Activated T-cell treated with anti-CD3 and anti-CD28 coated beads, Interleukin-2, amount 50 U/mL, for 72 hours (primary cell): ENCODE data around the gene HRH3. TPM values are rescaled to one million over a fixed set of nuclear protein-coding genes. Genes with fewer than 3 reads are reported as not detected.

Experiments
- ATAC-seq, 2 donors: fragments of 150-1000 bp; cut with Tn5 transposase; replicated peaks in 1 of 2; 2 replicates each; pipeline ENCODE4 v1.10.0; 2021; ENCODE audit warnings: moderate library complexity in 2 of 2, mild to moderate bottlenecking in 1 of 2
- DNase-seq, 2 donors: peaks; one replicate each; pipeline ENCODE4 v3.0.0; 2021 to 2022; ENCODE audit warnings: mixed read lengths in 1 of 2
- H3K27ac Mint-ChIP-seq: one replicate; pipeline ENCODE4 v1.8.0; 2022; ENCODE audit warnings: mild to moderate bottlenecking, moderate library complexity, mixed read lengths
- H3K27me3 Mint-ChIP-seq: one replicate; pipeline ENCODE4 v1.8.0; 2022; ENCODE audit warnings: low read depth, mixed read lengths
- H3K36me3 Mint-ChIP-seq, 2 donors: one replicate each; pipeline ENCODE4 v1.8.0; 2022; ENCODE audit warnings: mixed read lengths in 2 of 2, mild to moderate bottlenecking in 1 of 2; ENCODE audit not compliant: insufficient read depth in 2 of 2
- H3K4me1 Mint-ChIP-seq: one replicate; pipeline ENCODE4 v1.8.0; 2022; ENCODE audit warnings: low read depth, mixed read lengths
- H3K4me3 Mint-ChIP-seq, 2 donors: one replicate each; pipeline ENCODE4 v1.8.0; 2022; ENCODE audit warnings: mild to moderate bottlenecking in 2 of 2, mixed read lengths in 2 of 2, moderate library complexity in 2 of 2
- H3K9me3 Mint-ChIP-seq, 2 donors: one replicate each; pipeline ENCODE4 v1.8.0; 2022; ENCODE audit warnings: mixed read lengths in 2 of 2
- total RNA-seq, 2 donors: library from RNA; stranded (reverse); gene quantifications; one replicate each; pipeline ENCODE4 v1.2.3, GENCODE V29; 2022

HRH3 gene
- total RNA-seq, 2 donors from 2014 or later = not detected

DNA sequence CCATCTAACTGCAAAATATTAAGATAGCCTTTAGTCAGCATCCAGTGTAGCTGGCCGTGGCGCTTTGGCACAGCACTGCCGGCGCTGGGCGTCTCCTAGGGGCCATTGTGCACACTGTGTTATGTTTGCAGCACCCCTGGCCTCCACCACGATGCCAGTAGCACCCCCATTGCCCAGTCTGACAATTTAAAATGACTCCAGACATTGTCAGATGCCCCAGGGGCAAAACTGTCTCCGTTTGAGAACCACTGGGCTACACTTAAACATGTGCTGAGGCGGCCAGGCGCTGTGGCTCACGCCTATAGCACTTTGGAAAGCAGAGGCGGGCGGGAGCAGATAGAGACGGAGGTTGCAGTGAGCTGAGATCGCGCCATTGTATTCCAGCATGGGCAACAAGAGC is 43.2 kb downstream of the HRH3 start:
- Mint-ChIP-seq H3K4me1 (peaks cover 6% of the 10 kb centered on the region), H3K4me3 (no peak overlapping the region), H3K27ac (no peak overlapping the region), H3K36me3 (peaks cover 0 to 3% of the 10 kb centered on the region in 2 donors), H3K9me3 (no peaks in the 10 kb centered on the region), H3K27me3 (no peaks in the 10 kb centered on the region)
- no peak for ATAC-seq
- no peak for DNase-seq

DNA sequence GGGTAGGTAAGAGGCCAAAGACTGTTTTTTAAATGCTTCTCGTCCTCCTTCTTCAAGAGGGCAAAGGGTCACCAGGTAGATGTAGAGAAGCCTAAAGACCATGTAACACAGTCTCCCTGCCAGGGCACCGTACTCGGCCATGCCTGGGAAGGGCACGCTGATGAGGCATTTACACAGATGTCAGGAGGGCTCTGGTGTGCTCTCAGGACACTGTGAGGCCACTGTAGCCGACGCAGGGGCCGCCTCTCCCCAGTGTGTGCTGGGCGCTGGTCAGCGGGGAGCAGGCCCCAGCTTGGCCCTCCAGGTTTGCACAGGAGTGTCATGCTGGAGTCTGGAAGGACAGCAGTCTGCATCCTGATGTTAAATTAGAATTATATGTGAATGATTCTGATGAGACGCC is 44.4 kb downstream of the HRH3 start:
- Mint-ChIP-seq H3K27ac (no peak overlapping the region), H3K9me3 (no peaks in the 10 kb centered on the region), H3K4me3 (no peak overlapping the region), H3K27me3 (no peaks in the 10 kb centered on the region), H3K36me3 (peaks cover 0 to 3% of the 10 kb centered on the region in 2 donors), H3K4me1 (no peaks in the 10 kb centered on the region)
- ATAC-seq (no peak), DNase-seq (no peak)

DNA sequence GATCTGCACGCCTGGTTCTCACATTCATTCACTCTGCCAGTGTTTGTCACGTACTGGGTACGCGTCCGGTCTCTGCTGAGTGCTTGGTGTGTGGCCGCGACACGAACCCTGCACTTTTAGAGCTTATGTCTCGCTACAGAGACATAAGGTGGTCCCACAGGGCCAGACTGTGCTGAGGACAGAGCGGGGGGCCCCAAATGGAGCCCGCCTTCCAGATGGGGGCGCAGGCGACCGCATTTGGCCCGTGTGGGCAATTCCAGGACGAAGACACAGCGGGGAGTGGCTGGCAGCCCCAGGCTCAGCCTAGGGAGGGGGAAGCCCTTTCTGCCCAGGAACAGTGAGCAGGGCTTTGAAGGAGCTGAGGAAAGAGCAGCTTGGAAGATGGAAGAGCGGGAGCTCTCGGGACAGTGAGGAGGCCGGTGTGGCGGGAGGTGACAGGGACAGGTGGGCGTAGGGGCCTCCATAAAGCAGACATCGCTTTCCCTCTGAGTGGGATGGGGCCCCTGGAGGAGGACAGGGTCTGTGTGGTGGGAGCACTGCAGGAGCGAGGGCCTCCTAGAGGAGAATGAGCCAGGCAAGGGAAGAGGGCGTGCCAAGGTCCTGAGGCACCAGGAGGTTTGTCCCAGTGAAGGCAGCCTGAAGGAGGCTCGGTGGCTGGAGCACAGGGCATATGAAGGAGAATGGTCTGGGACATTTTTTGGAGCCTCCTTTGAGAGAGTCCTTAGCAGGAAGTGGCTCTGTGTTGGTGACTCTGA is 45.0 kb downstream of the HRH3 start:
- H3K36me3 Mint-ChIP-seq = peaks cover 0 to 3% of the 10 kb centered on the region in 2 donors
- H3K4me3 Mint-ChIP-seq = no peak overlapping the region
- DNase-seq (no peak), ATAC-seq (no peak)
- no peaks in the 10 kb centered on the region for H3K9me3 Mint-ChIP-seq
- H3K4me1 Mint-ChIP-seq = no peaks in the 10 kb centered on the region
- no peaks in the 10 kb centered on the region for H3K27me3 Mint-ChIP-seq
- H3K27ac Mint-ChIP-seq = no peak overlapping the region

DNA sequence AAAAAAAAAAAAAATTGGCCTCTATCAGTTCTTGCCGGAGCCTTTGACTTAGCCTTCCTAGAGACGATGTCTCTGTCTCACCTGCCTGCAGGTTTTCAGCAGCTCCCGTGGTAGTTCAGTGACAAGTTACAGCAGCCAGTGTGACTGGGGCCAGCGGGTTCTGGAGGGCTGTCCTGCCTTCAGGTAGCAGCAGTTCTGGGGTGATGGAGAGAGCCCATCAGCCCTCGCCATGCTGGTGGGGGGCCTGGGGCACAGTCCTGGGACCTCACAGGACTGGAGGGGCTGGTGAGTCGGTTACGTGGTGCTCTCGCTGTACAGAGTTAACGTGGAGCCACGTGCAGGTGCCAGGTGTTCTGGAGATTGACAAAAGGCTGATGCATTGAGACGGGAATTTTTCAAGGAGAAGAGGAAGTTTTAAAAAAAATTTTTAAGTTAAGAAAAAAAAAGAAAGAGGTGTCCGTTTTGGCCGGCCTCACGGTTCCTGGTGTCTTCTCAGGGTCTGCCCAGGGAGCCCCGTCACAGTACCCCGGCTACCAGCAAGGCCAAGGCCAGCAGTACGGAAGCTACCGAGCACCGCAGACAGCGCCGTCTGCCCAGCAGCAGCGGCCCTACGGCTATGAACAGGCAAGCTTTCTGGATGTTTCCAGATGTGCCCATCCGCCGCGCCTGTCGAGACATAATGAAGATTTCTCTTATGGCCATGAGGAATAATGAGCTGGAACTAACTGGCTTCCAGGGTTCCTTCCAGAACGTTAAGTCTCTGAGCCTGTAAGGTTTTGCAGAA is 45.9 kb downstream of the HRH3 start:
- Mint-ChIP-seq H3K27me3 (no peaks in the 10 kb centered on the region), H3K4me1 (no peaks in the 10 kb centered on the region), H3K9me3 (no peaks in the 10 kb centered on the region), H3K27ac (no peak overlapping the region), H3K36me3 (peaks cover 0 to 3% of the 10 kb centered on the region in 2 donors), H3K4me3 (no peak overlapping the region)
- DNase-seq = no peak
- ATAC-seq = no peak

DNA sequence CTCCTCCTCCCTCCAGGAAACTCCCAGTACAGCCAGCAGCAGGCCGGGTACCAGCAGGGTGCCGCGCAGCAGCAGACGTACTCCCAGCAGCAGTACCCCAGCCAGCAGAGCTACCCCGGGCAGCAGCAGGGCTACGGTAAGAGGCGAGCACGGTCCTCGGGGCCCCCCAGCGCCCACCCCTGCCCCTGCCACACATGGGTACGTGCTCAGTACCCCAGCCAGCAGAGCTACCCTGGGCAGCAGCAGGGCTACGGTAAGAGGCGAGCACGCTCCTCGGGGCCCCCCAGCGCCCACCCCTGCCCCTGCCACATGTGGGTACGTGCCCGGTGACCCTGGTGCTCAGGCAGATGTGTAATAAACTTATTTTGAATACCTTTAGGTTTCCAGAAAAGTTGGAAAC is 47.4 kb downstream of the HRH3 start:
- Mint-ChIP-seq H3K4me3 (no peak overlapping the region), H3K4me1 (no peaks in the 10 kb centered on the region), H3K27me3 (no peaks in the 10 kb centered on the region), H3K27ac (no peak overlapping the region), H3K36me3 (peaks cover 0 to 3% of the 10 kb centered on the region in 2 donors), H3K9me3 (no peaks in the 10 kb centered on the region)
- DNase-seq (no peak), ATAC-seq (no peak)

DNA sequence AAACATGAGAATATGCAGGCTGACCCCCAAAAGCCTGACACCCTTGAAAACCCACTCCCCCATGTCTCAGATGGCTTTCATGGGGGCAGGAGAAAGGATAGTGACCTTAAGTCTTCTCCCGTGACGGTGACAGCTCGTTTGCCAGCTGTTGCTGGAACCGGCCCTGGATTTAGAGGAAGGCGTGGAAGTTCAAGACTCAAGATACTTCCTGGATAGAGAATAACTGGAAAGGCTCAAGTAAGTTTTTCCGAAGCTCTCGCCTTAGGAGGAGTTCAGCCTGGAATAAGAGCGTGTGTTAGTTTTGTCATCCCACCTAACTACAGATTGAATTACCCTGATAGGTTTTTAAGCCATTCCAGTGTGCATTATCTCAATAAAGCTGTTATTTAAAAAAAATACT is 48.8 kb downstream of the HRH3 start:
- no peaks in the 10 kb centered on the region for H3K9me3 Mint-ChIP-seq
- H3K27ac Mint-ChIP-seq = no peak overlapping the region
- H3K4me3 Mint-ChIP-seq = no peak overlapping the region
- peaks cover 0 to 3% of the 10 kb centered on the region in 2 donors for H3K36me3 Mint-ChIP-seq
- ATAC-seq = no peak
- no peaks in the 10 kb centered on the region for H3K4me1 Mint-ChIP-seq
- DNase-seq = no peak
- H3K27me3 Mint-ChIP-seq = no peaks in the 10 kb centered on the region

DNA sequence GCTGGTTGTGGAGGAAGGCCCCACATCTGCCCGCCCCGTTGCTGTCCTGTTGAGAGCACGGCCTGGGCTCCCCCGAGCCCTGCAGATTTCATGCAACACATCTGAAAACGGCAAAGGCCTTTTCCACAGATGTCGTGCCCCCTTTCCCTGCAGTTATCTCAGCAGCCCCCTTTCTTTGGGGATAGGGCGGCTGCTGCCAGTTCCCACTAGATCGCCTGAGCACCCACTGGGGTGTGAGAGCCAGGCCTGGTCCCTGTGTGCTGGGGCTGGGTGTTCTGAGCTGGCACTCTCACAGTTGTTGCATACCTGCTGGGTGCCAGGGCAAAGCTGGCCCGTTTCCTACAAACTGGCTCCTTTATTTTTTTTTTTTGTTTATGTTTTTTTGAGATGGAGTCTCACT is 49.5 kb downstream of the HRH3 start:
- H3K4me3 Mint-ChIP-seq = no peak overlapping the region
- DNase-seq = no peak
- no peaks in the 10 kb centered on the region for H3K9me3 Mint-ChIP-seq
- no peaks in the 10 kb centered on the region for H3K27me3 Mint-ChIP-seq
- no peak for ATAC-seq
- H3K36me3 Mint-ChIP-seq = peaks cover 0 to 3% of the 10 kb centered on the region in 2 donors
- H3K27ac Mint-ChIP-seq = no peak overlapping the region
- no peaks in the 10 kb centered on the region for H3K4me1 Mint-ChIP-seq

DNA sequence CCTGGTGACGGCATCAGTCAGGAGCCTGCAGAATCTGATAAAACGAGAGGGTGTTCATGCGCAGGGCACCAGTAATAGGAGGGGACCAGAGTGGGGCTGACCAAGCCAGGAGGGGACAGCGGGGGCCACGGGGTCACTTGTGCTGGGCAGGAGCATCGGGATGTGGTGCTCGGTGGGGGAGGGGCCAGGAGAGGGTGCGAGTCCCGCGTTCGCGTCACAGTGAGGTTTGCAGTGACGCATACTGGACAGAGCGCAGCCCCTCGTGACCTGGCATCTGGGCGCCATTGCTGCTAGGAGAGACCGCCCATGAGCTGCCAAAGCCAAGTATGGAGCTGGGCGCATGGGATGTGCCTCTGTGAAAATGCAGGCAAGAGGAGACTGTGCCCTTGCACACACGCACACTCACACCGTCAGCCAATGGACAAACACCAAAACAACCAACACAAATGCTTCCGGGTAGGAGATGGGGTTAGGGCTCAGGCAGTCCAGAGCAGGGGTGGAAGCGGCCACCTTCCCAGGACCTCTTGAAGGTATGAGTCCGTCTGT is 51.1 kb downstream of the HRH3 start:
- Mint-ChIP-seq H3K36me3 (peaks cover 0 to 3% of the 10 kb centered on the region in 2 donors), H3K4me1 (no peaks in the 10 kb centered on the region), H3K4me3 (no peak overlapping the region), H3K9me3 (no peaks in the 10 kb centered on the region), H3K27me3 (no peaks in the 10 kb centered on the region), H3K27ac (no peak overlapping the region)
- ATAC-seq = no peak
- no peak for DNase-seq

DNA sequence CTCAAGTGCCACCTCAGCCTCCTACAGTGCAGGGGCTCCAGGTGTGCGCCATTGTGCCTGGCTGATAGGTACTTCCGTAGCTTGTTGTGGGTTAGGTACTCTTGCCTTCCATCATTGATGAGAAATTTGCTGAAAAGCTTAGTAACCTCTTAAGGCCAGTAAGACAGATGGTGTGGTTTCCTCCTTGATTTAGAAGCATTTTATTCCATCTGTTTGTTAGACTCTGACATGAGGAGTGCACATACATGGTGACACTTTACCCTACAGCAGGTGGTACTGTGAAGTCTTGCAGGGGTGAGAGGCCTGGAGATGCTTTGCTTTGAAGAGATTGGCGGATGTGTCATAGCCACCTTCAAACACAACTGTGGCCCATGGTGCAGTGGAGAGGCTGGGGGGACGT is 52.0 kb downstream of the HRH3 start:
- Mint-ChIP-seq H3K9me3 (no peaks in the 10 kb centered on the region), H3K27ac (no peak overlapping the region), H3K36me3 (peaks cover 0 to 3% of the 10 kb centered on the region in 2 donors), H3K27me3 (no peaks in the 10 kb centered on the region), H3K4me3 (no peak overlapping the region), H3K4me1 (no peaks in the 10 kb centered on the region)
- ATAC-seq (no peak), DNase-seq (no peak)

DNA sequence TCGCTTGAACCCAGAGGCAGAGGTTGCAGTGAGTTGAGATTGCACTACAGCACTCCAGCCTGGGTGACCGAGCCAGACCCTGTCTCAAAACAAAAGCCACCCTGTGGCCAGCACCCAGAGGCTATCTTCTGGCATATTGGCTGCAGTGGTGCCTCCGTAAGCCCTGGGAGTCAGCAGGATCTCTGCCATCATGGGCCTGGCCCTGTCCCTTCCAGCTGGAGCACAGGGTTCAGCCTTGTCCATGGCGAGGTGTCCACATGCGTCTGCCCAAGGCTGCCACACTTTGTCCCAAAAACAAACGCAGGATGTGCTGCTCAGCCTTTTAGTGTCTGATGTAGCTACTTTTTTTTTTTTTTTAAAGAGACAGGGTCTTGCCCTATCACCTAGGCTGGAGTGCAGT is 52.6 kb downstream of the HRH3 start:
- DNase-seq = no peak
- Mint-ChIP-seq H3K4me1 (no peaks in the 10 kb centered on the region), H3K27me3 (no peaks in the 10 kb centered on the region), H3K27ac (no peak overlapping the region), H3K4me3 (no peak overlapping the region), H3K36me3 (peaks cover 0 to 3% of the 10 kb centered on the region in 2 donors), H3K9me3 (no peaks in the 10 kb centered on the region)
- no peak for ATAC-seq

DNA sequence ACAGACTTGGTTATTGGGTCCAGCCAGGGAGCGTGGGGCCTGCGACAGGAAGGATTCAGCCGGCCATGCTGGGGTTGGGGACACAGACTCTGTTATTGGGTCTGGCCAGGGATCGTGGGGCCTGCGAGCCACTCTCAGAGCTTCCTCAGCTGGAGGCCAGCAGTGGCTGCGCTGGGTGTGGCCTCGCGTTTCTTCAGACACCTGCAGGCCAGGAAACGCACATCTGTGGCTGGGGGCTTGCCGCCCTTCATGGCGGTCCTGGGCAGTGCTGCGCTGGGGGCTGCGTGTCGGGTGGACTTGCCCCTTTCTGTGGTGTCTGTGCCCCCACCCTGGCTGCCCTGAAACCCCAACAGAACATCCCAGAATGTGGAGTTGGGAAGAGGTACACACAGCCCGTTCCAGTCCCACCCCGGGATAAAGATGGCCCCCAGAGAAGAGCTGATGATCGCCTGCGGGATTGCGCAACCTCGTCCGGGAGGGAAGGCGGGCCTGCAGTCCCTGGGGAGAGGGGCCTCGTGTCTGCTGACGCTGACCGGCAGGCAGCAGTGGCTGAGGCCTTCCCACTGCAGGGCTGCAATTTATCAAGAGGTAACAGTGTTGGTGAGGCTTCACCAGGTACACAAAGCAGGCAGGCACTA is 54.2 kb downstream of the HRH3 start:
- Mint-ChIP-seq H3K36me3 (peaks cover 0 to 3% of the 10 kb centered on the region in 2 donors), H3K9me3 (no peaks in the 10 kb centered on the region), H3K4me3 (no peak overlapping the region), H3K27ac (no peak overlapping the region), H3K27me3 (no peaks in the 10 kb centered on the region), H3K4me1 (no peaks in the 10 kb centered on the region)
- ATAC-seq (no peak), DNase-seq (no peak)
